K562 (cell line): Measurements from ENCODE around the gene GABPB2. TPM values are rescaled to one million over a fixed set of nuclear protein-coding genes. Genes with fewer than 3 reads are reported as not detected.

Experiments used
- FOS ChIP-seq: IDR thresholded peaks from 3 replicates; pipeline ENCODE4 v1.6.1; 2011; ENCODE audit not compliant: insufficient read length; ENCODE audit errors: extremely low read depth
- FOSL1 ChIP-seq: fragments of 200-800 bp; sonication (Bioruptor generic); conservative IDR thresholded peaks from 2 replicates; pipeline ENCODE4 v1.6.1; 2016; ENCODE audit warnings: missing genetic modification characterization, missing compliant biosample characterization
- KDM2B ChIP-seq: fragments of 250-450 bp; sonication (Bioruptor Pico); IDR thresholded peaks from 2 replicates; pipeline ENCODE4 v1.8.0; 2021; ENCODE audit warnings: mild to moderate bottlenecking, moderate library complexity
- SAP30 ChIP-seq: fragments of 200-600 bp; sonication (generic); IDR thresholded peaks from 2 replicates; pipeline ENCODE4 v1.6.1; 2012; ENCODE audit warnings: borderline replicate concordance, low read depth, mild to moderate bottlenecking, moderate library complexity, low read length, control low read depth, inconsistent platforms; ENCODE audit not compliant: insufficient read depth, poor library complexity, severe bottlenecking
- ZBTB17 ChIP-seq: fragments of 450-650 bp; formaldehyde crosslinking; IDR thresholded peaks from 2 replicates; pipeline ENCODE4 v1.4.0; 2020; ENCODE audit warnings: mild to moderate bottlenecking
- polyA plus RNA-seq, 8 experiments: library from polyadenylated mRNA; depleted of rRNA in 4 of 8; stranded (reverse) in 5 of 8; unstranded in 3 of 8; fragments of >200 nt; fragmentation: Nextera tagmentation in 2 of 8; fragmentation: Illumina TruSeq in 1 of 8; extraction: Ambion mirVana in 2 of 8; extraction: Trizol in 1 of 8; gene quantifications; 2 replicates each; pipeline versions ENCODE4 v1.2.1 to v1.2.3, GENCODE V29; 2011 to 2014; ENCODE audit warnings: inconsistent platforms in 1 of 8, missing spikeins in 1 of 8
- total RNA-seq, 7 experiments: library from RNA; depleted of rRNA in 6 of 7; stranded (reverse); fragments of >200 nt in 6 of 7; fragmentation: Illumina TruSeq in 2 of 7; extraction: Trizol in 2 of 7; gene quantifications; 2 replicates each; pipeline versions ENCODE4 v1.2.1 to v1.2.3, GENCODE V29; 2011 to 2021; ENCODE audit warnings: low replicate concordance in 1 of 7
- TF ChIP-seq, protein P1 (sequence below), 3 experiments: fragments of 200-800 bp in 1 of 3; fragments of 250-450 bp in 1 of 3; fragments of 450-650 bp in 1 of 3; sonication (Bioruptor Pico) in 1 of 3; sonication (Bioruptor generic) in 1 of 3; formaldehyde crosslinking in 1 of 3; IDR thresholded peaks; 2 replicates each; pipeline versions ENCODE4 v1.6.1 to v1.8.0; 2016 to 2022; ENCODE audit warnings: mild to moderate bottlenecking in 2 of 3, missing genetic modification characterization in 2 of 3, missing compliant biosample characterization in 1 of 3, moderate library complexity in 1 of 3
- TF ChIP-seq, protein P2 (sequence below): fragments of 450-650 bp; IDR thresholded peaks from 2 replicates; pipeline ENCODE4 v1.6.1; 2016

Gene GABPB2
- total and polyA plus RNA-seq, 9 of the 15 experiments (the other 6 are each of a cell fraction or from before 2014, with no cell fraction given): 2.2 to 13.3 (median 6.1) TPM

DNA sequence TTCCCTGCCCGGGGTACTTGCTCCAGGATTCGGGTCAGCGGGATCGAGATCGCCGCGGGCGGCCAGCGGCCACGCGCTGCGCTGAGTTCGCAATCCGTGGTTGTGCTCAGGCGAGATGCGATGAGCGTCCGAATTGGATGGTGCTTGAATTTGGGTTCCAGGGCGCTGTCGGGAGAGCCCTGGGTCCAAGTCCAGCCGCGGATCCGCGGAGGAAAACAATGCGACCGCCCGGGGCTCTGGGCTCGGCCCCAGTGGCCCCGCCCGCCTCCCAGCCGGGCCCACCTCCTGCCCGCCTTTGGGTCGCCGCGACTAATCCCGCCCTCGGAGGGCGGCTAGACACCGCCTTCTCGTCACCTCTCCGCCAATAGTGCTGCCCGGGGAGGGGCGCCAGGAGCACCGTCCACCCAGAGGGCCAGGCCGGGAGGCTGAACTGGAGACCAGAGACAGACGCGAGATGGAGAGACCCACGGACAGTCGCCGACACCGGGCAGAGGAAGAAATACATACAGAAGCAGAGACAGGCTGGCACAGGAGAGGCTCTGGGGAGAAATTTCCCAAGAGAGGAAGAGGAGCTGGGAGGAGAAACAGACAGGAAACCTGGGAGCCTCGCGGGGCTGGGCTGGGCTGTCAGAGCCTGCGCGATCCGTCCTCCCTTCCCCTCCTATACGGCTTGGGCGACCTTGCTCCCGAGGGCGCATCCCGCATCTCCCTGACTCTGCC is 76.0 kb downstream of the GABPB2 start, which contains the start of gene SEMA6C (continued):
- TF ChIP-seq, protein P1, sequence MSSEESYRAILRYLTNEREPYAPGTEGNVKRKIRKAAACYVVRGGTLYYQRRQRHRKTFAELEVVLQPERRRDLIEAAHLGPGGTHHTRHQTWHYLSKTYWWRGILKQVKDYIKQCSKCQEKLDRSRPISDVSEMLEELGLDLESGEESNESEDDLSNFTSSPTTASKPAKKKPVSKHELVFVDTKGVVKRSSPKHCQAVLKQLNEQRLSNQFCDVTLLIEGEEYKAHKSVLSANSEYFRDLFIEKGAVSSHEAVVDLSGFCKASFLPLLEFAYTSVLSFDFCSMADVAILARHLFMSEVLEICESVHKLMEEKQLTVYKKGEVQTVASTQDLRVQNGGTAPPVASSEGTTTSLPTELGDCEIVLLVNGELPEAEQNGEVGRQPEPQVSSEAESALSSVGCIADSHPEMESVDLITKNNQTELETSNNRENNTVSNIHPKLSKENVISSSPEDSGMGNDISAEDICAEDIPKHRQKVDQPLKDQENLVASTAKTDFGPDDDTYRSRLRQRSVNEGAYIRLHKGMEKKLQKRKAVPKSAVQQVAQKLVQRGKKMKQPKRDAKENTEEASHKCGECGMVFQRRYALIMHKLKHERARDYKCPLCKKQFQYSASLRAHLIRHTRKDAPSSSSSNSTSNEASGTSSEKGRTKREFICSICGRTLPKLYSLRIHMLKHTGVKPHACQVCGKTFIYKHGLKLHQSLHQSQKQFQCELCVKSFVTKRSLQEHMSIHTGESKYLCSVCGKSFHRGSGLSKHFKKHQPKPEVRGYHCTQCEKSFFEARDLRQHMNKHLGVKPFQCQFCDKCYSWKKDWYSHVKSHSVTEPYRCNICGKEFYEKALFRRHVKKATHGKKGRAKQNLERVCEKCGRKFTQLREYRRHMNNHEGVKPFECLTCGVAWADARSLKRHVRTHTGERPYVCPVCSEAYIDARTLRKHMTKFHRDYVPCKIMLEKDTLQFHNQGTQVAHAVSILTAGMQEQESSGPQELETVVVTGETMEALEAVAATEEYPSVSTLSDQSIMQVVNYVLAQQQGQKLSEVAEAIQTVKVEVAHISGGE (CRISPR knock-in tag; IDR thresholded peaks at IDR 0.05): no peak
- TF ChIP-seq SAP30 (peak; percentile 78), FOS (peak; percentile 25), FOSL1 (tag) (0 out of 2 replicates have a peak, but pooled peaks have one; percentile 27), KDM2B (CRISPR knock-in tag) (peak; percentile 62; the same call in 1 of the 2 replicates), ZBTB17 (CRISPR knock-in tag) (0 out of 2 replicates have a peak, but pooled peaks have one; percentile 23)
- TF ChIP-seq, protein P2, sequence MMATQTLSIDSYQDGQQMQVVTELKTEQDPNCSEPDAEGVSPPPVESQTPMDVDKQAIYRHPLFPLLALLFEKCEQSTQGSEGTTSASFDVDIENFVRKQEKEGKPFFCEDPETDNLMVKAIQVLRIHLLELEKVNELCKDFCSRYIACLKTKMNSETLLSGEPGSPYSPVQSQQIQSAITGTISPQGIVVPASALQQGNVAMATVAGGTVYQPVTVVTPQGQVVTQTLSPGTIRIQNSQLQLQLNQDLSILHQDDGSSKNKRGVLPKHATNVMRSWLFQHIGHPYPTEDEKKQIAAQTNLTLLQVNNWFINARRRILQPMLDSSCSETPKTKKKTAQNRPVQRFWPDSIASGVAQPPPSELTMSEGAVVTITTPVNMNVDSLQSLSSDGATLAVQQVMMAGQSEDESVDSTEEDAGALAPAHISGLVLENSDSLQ: peak; percentile 42; the same call in 1 of the 2 replicates
